Mesenchymal stem cell (in vitro differentiated cells and primary cell): ENCODE results near the gene SORL1. TPM values are rescaled to one million over a fixed set of nuclear protein-coding genes. Genes with fewer than 3 reads are reported as not detected.

ENCODE experiments used
- DNase-seq: peaks from one replicate; pipeline ENCODE4 v3.0.0-alpha.2; 2013
- H2AFZ ChIP-seq: one replicate; pipeline ENCODE4 v1.6.1; 2013; ENCODE audit warnings: low read depth, mild to moderate bottlenecking, control low read depth, inconsistent platforms, low read length, moderate library complexity
- H2AK5ac ChIP-seq: 2 replicates; pipeline ENCODE4 v1.6.1; 2013; ENCODE audit warnings: low read length, moderate library complexity, mild to moderate bottlenecking, inconsistent platforms; ENCODE audit not compliant: severe bottlenecking
- H2BK120ac ChIP-seq: one replicate; pipeline ENCODE4 v1.6.1; 2013; ENCODE audit warnings: low read depth, mild to moderate bottlenecking, inconsistent platforms, low read length, moderate library complexity
- H2BK12ac ChIP-seq, 2 experiments: one replicate each; pipeline ENCODE4 v1.6.1; 2013; ENCODE audit warnings: inconsistent platforms in 2 of 2, low read length in 2 of 2, mild to moderate bottlenecking in 2 of 2, moderate library complexity in 2 of 2, control low read depth in 1 of 2
- H2BK15ac ChIP-seq: one replicate; pipeline ENCODE4 v1.6.1; 2013; ENCODE audit warnings: mild to moderate bottlenecking, low read depth, inconsistent platforms; ENCODE audit not compliant: poor library complexity, severe bottlenecking
- H2BK5ac ChIP-seq: 2 replicates; pipeline ENCODE4 v1.6.1; 2013; ENCODE audit warnings: low read depth, mild to moderate bottlenecking, low read length, control low read depth, inconsistent platforms; ENCODE audit not compliant: poor library complexity, severe bottlenecking
- H3K14ac ChIP-seq, 2 experiments: one replicate each; pipeline ENCODE4 v1.6.1; 2013; ENCODE audit warnings: inconsistent platforms in 2 of 2, low read length in 2 of 2, control low read depth in 1 of 2, mild to moderate bottlenecking in 1 of 2, moderate library complexity in 1 of 2
- H3K18ac ChIP-seq, 2 experiments: one replicate each; pipeline ENCODE4 v1.6.1; 2013; ENCODE audit warnings: inconsistent platforms in 2 of 2, low read length in 2 of 2, control low read depth in 1 of 2, low read depth in 1 of 2, mild to moderate bottlenecking in 1 of 2
- H3K23ac ChIP-seq, 2 experiments: one replicate each; pipeline ENCODE4 v1.6.1; 2013; ENCODE audit warnings: inconsistent platforms in 2 of 2, low read length in 2 of 2, mild to moderate bottlenecking in 2 of 2, moderate library complexity in 2 of 2, control low read depth in 1 of 2
- H3K27ac ChIP-seq: 2 replicates; pipeline ENCODE4 v1.5.1; 2013; ENCODE audit warnings: mild to moderate bottlenecking, moderate library complexity, low read length, control low read depth, inconsistent platforms; ENCODE audit not compliant: poor library complexity, severe bottlenecking
- H3K27me3 ChIP-seq, 2 experiments: 2 replicates each; pipeline versions ENCODE4 v1.6.1 to v1.7.0; 2013; ENCODE audit warnings: low read length in 2 of 2, mild to moderate bottlenecking in 2 of 2, moderate library complexity in 2 of 2, control low read depth in 1 of 2, inconsistent platforms in 1 of 2; ENCODE audit not compliant: control insufficient read depth in 1 of 2, insufficient read depth in 1 of 2
- H3K36me3 ChIP-seq, 2 experiments: 2 replicates each; pipeline versions ENCODE4 v1.6.1 to v1.7.0; 2013; ENCODE audit warnings: low read length in 2 of 2, control low read depth in 1 of 2, inconsistent platforms in 1 of 2, low read depth in 1 of 2, mild to moderate bottlenecking in 1 of 2; ENCODE audit not compliant: insufficient read depth in 2 of 2, control insufficient read depth in 1 of 2
- H3K4ac ChIP-seq, 2 experiments: one replicate each; pipeline ENCODE4 v1.6.1; 2013; ENCODE audit warnings: inconsistent platforms in 2 of 2, low read length in 2 of 2, mild to moderate bottlenecking in 2 of 2, moderate library complexity in 2 of 2, control low read depth in 1 of 2, low read depth in 1 of 2
- H3K4me1 ChIP-seq: 2 replicates; pipeline ENCODE4 v1.6.1; 2013; ENCODE audit warnings: low read depth, low read length, control low read depth; ENCODE audit not compliant: control insufficient read depth, insufficient read depth
- H3K4me2 ChIP-seq: 2 replicates; pipeline ENCODE4 v1.6.1; 2013; ENCODE audit warnings: low read length, mild to moderate bottlenecking, inconsistent platforms; ENCODE audit not compliant: poor library complexity, severe bottlenecking
- H3K4me3 ChIP-seq, 2 experiments: 2 replicates each; pipeline versions ENCODE4 v1.5.1 to v1.7.0; 2013; ENCODE audit warnings: low read length in 2 of 2, mild to moderate bottlenecking in 2 of 2, control low read depth in 1 of 2, low read depth in 1 of 2; ENCODE audit not compliant: insufficient read depth in 1 of 2
- H3K79me1 ChIP-seq: replicated peaks from 2 replicates; pipeline ENCODE4 v1.6.1; 2013; ENCODE audit warnings: mild to moderate bottlenecking, control low read depth, low read length, inconsistent platforms; ENCODE audit not compliant: poor library complexity, severe bottlenecking
- H3K9ac ChIP-seq: 2 replicates; pipeline ENCODE4 v1.7.0; 2013; ENCODE audit warnings: mild to moderate bottlenecking, low read length, moderate library complexity
- H3K9me3 ChIP-seq: 2 replicates; pipeline ENCODE4 v1.7.0; 2013; ENCODE audit warnings: mild to moderate bottlenecking, low read length; ENCODE audit not compliant: control insufficient read depth
- H4K8ac ChIP-seq: one replicate; pipeline ENCODE4 v1.6.1; 2013; ENCODE audit warnings: inconsistent platforms, mild to moderate bottlenecking, low read length, moderate library complexity
- H4K91ac ChIP-seq: one replicate; pipeline ENCODE4 v1.6.1; 2013; ENCODE audit warnings: mild to moderate bottlenecking, low read length, inconsistent platforms
- WGBS: methylation state at CpG from one replicate; pipeline ENCODE4 v1.1.7; 2013; ENCODE audit warnings: mixed read lengths; 5-methylcytosine and 5-hydroxymethylcytosine counted together
- polyA plus RNA-seq, 2 experiments: library from polyadenylated mRNA; stranded (reverse); fragments of 200-250 nt; gene quantifications; one replicate each; pipeline ENCODE4 v1.2.3, GENCODE V29; 2013

Gene SORL1
- 0.58 TPM for polyA plus RNA-seq (2013, experiment 1 of 2)
- polyA plus RNA-seq (2013, experiment 2 of 2) = 0.56 TPM

- Histone ChIP-seq H3K36me3 (no peaks in the 10 kb centered on the region), H2AK5ac (no peak within 1 kb of the TSS), H3K9ac (peak within 1 kb of the TSS; percentile 57), H3K27ac (no peak within 1 kb of the TSS), H2AFZ (peak within 1 kb of the TSS; percentile 93), H3K4me3 (peak within 1 kb of the TSS; percentile 62 to 77), H3K23ac (peak within 1 kb of the TSS in 1 of 2 experiments; percentile 95), H3K14ac (peak within 1 kb of the TSS in 1 of 2 experiments; percentile 90), H3K4me2 (peak within 1 kb of the TSS; percentile 87), H3K27me3 (peaks cover 41 to 62% of the 10 kb centered on the region in 2 experiments), H3K18ac (peak within 1 kb of the TSS; percentile 16 to 95), H2BK12ac (peak within 1 kb of the TSS in 1 of 2 experiments; percentile 84), H4K8ac (peak within 1 kb of the TSS; percentile 77), H2BK5ac (peak within 1 kb of the TSS; percentile 4), H3K9me3 (no peaks in the 10 kb centered on the region), H3K79me1 (no peaks in the 10 kb centered on the region), H3K4me1 (peaks cover 11% of the 10 kb centered on the region), H3K4ac (peak within 1 kb of the TSS; percentile 8 to 28), H4K91ac (peak within 1 kb of the TSS; percentile 87), H2BK15ac (peak within 1 kb of the TSS; percentile 63), H2BK120ac (peak within 1 kb of the TSS; percentile 52)
- peak; percentile 67 for DNase-seq
- under 1% methylated on average over 59 of the region's 89 CpGs for WGBS
Measured at GRCh38 chr11:121451986-121452608, at the start of gene SORL1. TSS of gene SORL1 (plus strand) at chr11:121452314. CDS start at chr11:121452332, 18 bp downstream.

- DNase-seq = no peak
- H3K9me3 ChIP-seq = peaks cover 10% of the 10 kb centered on the region
- H2BK120ac ChIP-seq = no peak overlapping the region
- H3K4me1 ChIP-seq = no peaks in the 10 kb centered on the region
- H4K91ac ChIP-seq = no peak overlapping the region
- no peak overlapping the region for H3K23ac ChIP-seq
- no peak overlapping the region for H2AK5ac ChIP-seq
- H3K4ac ChIP-seq = no peak overlapping the region
- H3K4me3 ChIP-seq = no peak overlapping the region
- H2AFZ ChIP-seq = no peak overlapping the region
- WGBS = no CpG with 5 or more reads among the region's 1 CpG
- no peak overlapping the region for H2BK12ac ChIP-seq
- H2BK15ac ChIP-seq = no peak overlapping the region
- no peak overlapping the region for H2BK5ac ChIP-seq
- no peak overlapping the region for H3K14ac ChIP-seq
- H4K8ac ChIP-seq = no peak overlapping the region
- H3K36me3 ChIP-seq = no peaks in the 10 kb centered on the region
- H3K4me2 ChIP-seq = no peak overlapping the region
- H3K9ac ChIP-seq = no peak overlapping the region
- H3K27ac ChIP-seq = no peak overlapping the region
- H3K79me1 ChIP-seq = no peaks in the 10 kb centered on the region
- H3K27me3 ChIP-seq = no peaks in the 10 kb centered on the region
- no peak overlapping the region for H3K18ac ChIP-seq
Measured at GRCh38 chr11:121405646-121406045, 46.5 kb upstream of the SORL1 start.

GRCh38 chr11:121406291-121406690 lies 45.8 kb upstream of the SORL1 start:
- no peak overlapping the region for H3K9ac ChIP-seq
- H3K4ac ChIP-seq = no peak overlapping the region
- no peak for DNase-seq
- no peak overlapping the region for H2BK15ac ChIP-seq
- no peaks in the 10 kb centered on the region for H3K36me3 ChIP-seq
- no peak overlapping the region for H3K27ac ChIP-seq
- H3K18ac ChIP-seq = no peak overlapping the region
- H2AK5ac ChIP-seq = no peak overlapping the region
- no peaks in the 10 kb centered on the region for H3K4me1 ChIP-seq
- no peaks in the 10 kb centered on the region for H3K27me3 ChIP-seq
- H3K9me3 ChIP-seq = peaks cover 10% of the 10 kb centered on the region
- H3K23ac ChIP-seq = no peak overlapping the region
- H3K4me3 ChIP-seq = no peak overlapping the region
- no peaks in the 10 kb centered on the region for H3K79me1 ChIP-seq
- H4K91ac ChIP-seq = no peak overlapping the region
- WGBS = no CpG with 5 or more reads among the region's 2 CpGs
- H2BK120ac ChIP-seq = no peak overlapping the region
- no peak overlapping the region for H2BK12ac ChIP-seq
- no peak overlapping the region for H3K14ac ChIP-seq
- H2BK5ac ChIP-seq = no peak overlapping the region
- H3K4me2 ChIP-seq = no peak overlapping the region
- H2AFZ ChIP-seq = no peak overlapping the region
- no peak overlapping the region for H4K8ac ChIP-seq

- WGBS = 84% methylated on average over 2 of the region's 2 CpGs
Measured at GRCh38 chr11:121408830-121409229, 43.3 kb upstream of the SORL1 start.

More at GRCh38 chr11:121408830-121409229, 43.3 kb upstream of the SORL1 start:
- no peak overlapping the region for H2BK12ac ChIP-seq
- H3K36me3 ChIP-seq = no peaks in the 10 kb centered on the region
- no peak overlapping the region for H3K9ac ChIP-seq
- no peaks in the 10 kb centered on the region for H3K9me3 ChIP-seq
- H4K91ac ChIP-seq = no peak overlapping the region
- no peak overlapping the region for H3K4me2 ChIP-seq
- H2AFZ ChIP-seq = no peak overlapping the region
- H3K4me1 ChIP-seq = no peaks in the 10 kb centered on the region
- DNase-seq = no peak
- no peak overlapping the region for H3K14ac ChIP-seq
- H2AK5ac ChIP-seq = no peak overlapping the region
- H3K27me3 ChIP-seq = no peaks in the 10 kb centered on the region
- H3K23ac ChIP-seq = no peak overlapping the region
- no peak overlapping the region for H3K4me3 ChIP-seq
- no peak overlapping the region for H4K8ac ChIP-seq
- H3K27ac ChIP-seq = no peak overlapping the region
- no peak overlapping the region for H3K18ac ChIP-seq
- H3K4ac ChIP-seq = no peak overlapping the region
- no peak overlapping the region for H2BK120ac ChIP-seq
- no peak overlapping the region for H2BK15ac ChIP-seq
- H2BK5ac ChIP-seq = no peak overlapping the region
- H3K79me1 ChIP-seq = no peaks in the 10 kb centered on the region
